K562 (cell line): ENCODE results near the gene MYCL. TPM values are rescaled to one million over a fixed set of nuclear protein-coding genes. Genes with fewer than 3 reads are reported as not detected.

ENCODE experiments used
- BACH1 ChIP-seq: fragments of 200-800 bp; sonication (Bioruptor generic); IDR thresholded peaks from 2 replicates; pipeline ENCODE4 v1.6.1; 2016; ENCODE audit warnings: missing genetic modification characterization, missing compliant biosample characterization
- BRD9 ChIP-seq: fragments of 450-650 bp; IDR thresholded peaks from 2 replicates; pipeline ENCODE4 v1.6.1; 2018; ENCODE audit warnings: low read depth; ENCODE audit not compliant: partially characterized antibody
- CXXC5 ChIP-seq: fragments of 250-450 bp; sonication (Bioruptor Pico); IDR thresholded peaks from 2 replicates; pipeline ENCODE4 v1.8.0; 2022; ENCODE audit warnings: inconsistent platforms, mild to moderate bottlenecking, moderate library complexity
- ILK ChIP-seq: fragments of 450-650 bp; IDR thresholded peaks from 2 replicates; pipeline ENCODE4 v1.6.1; 2016; ENCODE audit warnings: missing genetic modification characterization, low read depth, mild to moderate bottlenecking, missing compliant biosample characterization, moderate library complexity, borderline replicate concordance
- POLR2AphosphoS2 ChIP-seq: IDR thresholded peaks from 2 replicates; pipeline ENCODE4 v1.6.1; 2012; ENCODE audit warnings: low read length, improper control_type of control experiment
- PRPF4 ChIP-seq: fragments of 200-400 bp; formaldehyde crosslinking; IDR thresholded peaks from one replicate; pipeline ENCODE4 v1.6.1; 2017; ENCODE audit warnings: low read length, low read depth, mild to moderate bottlenecking; ENCODE audit not compliant: insufficient read depth, poor library complexity, severe bottlenecking
- RAD51 ChIP-seq: fragments of 450-650 bp; IDR thresholded peaks from 2 replicates; pipeline ENCODE4 v1.7.1; 2016; ENCODE audit warnings: low read depth, mild to moderate bottlenecking, borderline replicate concordance
- RBM25 ChIP-seq: fragments of 200-400 bp; formaldehyde crosslinking; IDR thresholded peaks from 2 replicates; pipeline ENCODE4 v1.6.1; 2018; ENCODE audit warnings: low read length, low read depth, moderate library complexity; ENCODE audit not compliant: severe bottlenecking
- SMAD4 ChIP-seq: fragments of 250-450 bp; sonication (Bioruptor Pico); conservative IDR thresholded peaks from 2 replicates; pipeline ENCODE4 v1.8.0; 2021; ENCODE audit warnings: inconsistent platforms, mild to moderate bottlenecking, moderate library complexity
- TAL1 ChIP-seq: fragments of 450-650 bp; IDR thresholded peaks from 2 replicates; pipeline ENCODE4 v1.6.1; 2016; ENCODE audit warnings: mild to moderate bottlenecking
- TBP ChIP-seq: optimal IDR thresholded peaks from 2 replicates; pipeline ENCODE3; 2011; ENCODE audit warnings: low read depth, low read length, improper control_type of control experiment
- TCFL5 ChIP-seq: fragments of 250-450 bp; sonication (Bioruptor Pico); conservative IDR thresholded peaks from 2 replicates; pipeline ENCODE4 v1.6.1; 2021; ENCODE audit warnings: mild to moderate bottlenecking, moderate library complexity, matching md5 sums
- ZNF586 ChIP-seq: fragments of 450-650 bp; formaldehyde crosslinking; conservative IDR thresholded peaks from 2 replicates; pipeline ENCODE4 v1.4.0; 2020; ENCODE audit warnings: mild to moderate bottlenecking, moderate library complexity
- ZNF766 ChIP-seq: fragments of 200-800 bp; sonication (Bioruptor generic); conservative IDR thresholded peaks from 2 replicates; pipeline ENCODE4 v1.6.1; 2016; ENCODE audit warnings: missing genetic modification characterization, missing compliant biosample characterization
- polyA plus RNA-seq, 8 experiments: library from polyadenylated mRNA; depleted of rRNA in 4 of 8; stranded (reverse) in 5 of 8; unstranded in 3 of 8; fragments of >200 nt; fragmentation: Nextera tagmentation in 2 of 8; fragmentation: Illumina TruSeq in 1 of 8; extraction: Ambion mirVana in 2 of 8; extraction: Trizol in 1 of 8; gene quantifications; 2 replicates each; pipeline versions ENCODE4 v1.2.1 to v1.2.3, GENCODE V29; 2011 to 2014; ENCODE audit warnings: inconsistent platforms in 1 of 8, missing spikeins in 1 of 8
- total RNA-seq, 7 experiments: library from RNA; depleted of rRNA in 6 of 7; stranded (reverse); fragments of >200 nt in 6 of 7; fragmentation: Illumina TruSeq in 2 of 7; extraction: Trizol in 2 of 7; gene quantifications; 2 replicates each; pipeline versions ENCODE4 v1.2.1 to v1.2.3, GENCODE V29; 2011 to 2021; ENCODE audit warnings: low replicate concordance in 1 of 7
- TF ChIP-seq, protein P1 (sequence below): sonication (generic); formaldehyde crosslinking; IDR thresholded peaks from 2 replicates; pipeline ENCODE4 v1.9.0; 2022; ENCODE audit warnings: mild to moderate bottlenecking, missing genetic modification reagents
- TF ChIP-seq, protein P2 (sequence below): sonication (generic); formaldehyde crosslinking; IDR thresholded peaks from 2 replicates; pipeline ENCODE4 v1.5.0; 2020; ENCODE audit warnings: missing genetic modification reagents
- TF ChIP-seq, protein P3 (sequence below), 3 experiments: fragments of 200-800 bp in 1 of 3; fragments of 250-450 bp in 1 of 3; fragments of 450-650 bp in 1 of 3; sonication (Bioruptor Pico) in 1 of 3; sonication (Bioruptor generic) in 1 of 3; formaldehyde crosslinking in 1 of 3; IDR thresholded peaks; 2 replicates each; pipeline versions ENCODE4 v1.6.1 to v1.8.0; 2016 to 2022; ENCODE audit warnings: mild to moderate bottlenecking in 2 of 3, missing genetic modification characterization in 2 of 3, missing compliant biosample characterization in 1 of 3, moderate library complexity in 1 of 3
- TF ChIP-seq, protein P4 (sequence below): sonication (generic); formaldehyde crosslinking; IDR thresholded peaks from 2 replicates; pipeline ENCODE4 v1.8.0; 2022; ENCODE audit warnings: missing genetic modification reagents, mild to moderate bottlenecking, borderline replicate concordance

Gene MYCL
- total and polyA plus RNA-seq, 9 of the 15 experiments (the other 6 are each of a cell fraction or from before 2014, with no cell fraction given): 3.5 to 22.0 (median 12.8) TPM

DNA sequence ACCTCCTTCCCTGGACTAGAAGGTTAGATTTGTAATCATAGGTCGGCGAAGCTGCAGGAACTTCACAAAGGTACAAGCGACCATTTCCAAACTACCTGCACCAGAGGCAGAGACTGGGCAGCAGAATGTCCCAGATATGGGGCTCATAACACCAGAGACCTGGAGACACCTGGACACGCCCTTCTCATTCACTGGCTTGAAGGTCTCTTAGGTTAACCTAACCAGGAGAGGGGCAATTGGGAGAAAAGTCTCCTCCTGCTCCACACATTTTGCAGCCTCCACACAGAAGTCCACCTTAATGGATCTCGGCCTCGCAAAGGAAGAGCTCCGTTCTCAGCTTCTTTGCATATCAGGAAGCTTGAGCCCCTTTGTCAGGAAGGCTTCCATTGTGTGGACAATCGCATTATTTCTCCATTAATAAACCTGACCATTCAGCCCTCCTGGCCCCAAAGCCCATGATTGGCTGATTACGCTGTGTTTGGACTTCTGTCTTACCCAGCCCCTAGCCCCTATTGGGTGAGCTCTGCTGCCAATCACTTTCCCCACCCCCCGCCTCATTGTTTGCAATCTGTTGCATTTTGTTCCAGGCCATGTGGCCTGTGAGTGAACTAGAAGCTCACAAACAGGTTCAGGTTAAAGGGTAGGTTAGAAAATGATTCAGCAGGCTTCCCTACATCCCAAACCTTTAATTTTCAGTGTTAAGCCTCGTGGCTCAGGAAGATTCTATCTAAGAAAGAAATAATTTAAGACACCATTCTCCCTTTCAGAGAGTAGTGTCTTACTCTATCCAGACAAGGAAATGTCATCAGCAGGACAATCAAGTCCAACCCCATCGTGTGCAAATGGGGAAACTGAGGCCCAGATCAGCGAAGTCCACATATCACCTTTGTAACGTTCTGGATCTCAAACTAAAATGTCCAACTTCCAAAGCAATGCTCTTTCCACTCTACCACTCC, 2.8 kb downstream of the MYCL start (continued):
- TF ChIP-seq, protein P1, sequence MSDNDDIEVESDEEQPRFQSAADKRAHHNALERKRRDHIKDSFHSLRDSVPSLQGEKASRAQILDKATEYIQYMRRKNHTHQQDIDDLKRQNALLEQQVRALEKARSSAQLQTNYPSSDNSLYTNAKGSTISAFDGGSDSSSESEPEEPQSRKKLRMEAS (CRISPR knock-in tag): peak; percentile 86
- TF ChIP-seq CXXC5 (CRISPR knock-in tag) (peak; percentile 43), ZNF766 (CRISPR knock-in tag) (peak; percentile 69; the same call in 1 of the 2 replicates), TAL1 (no peak), ILK (peak; percentile 60; the same call in 1 of the 2 replicates), POLR2AphosphoS2 (peak; percentile 80; the same call in 1 of the 2 replicates), PRPF4 (no peak), BRD9 (peak; percentile 84), ZNF586 (CRISPR knock-in tag) (peak; percentile 75; the same call in 1 of the 2 replicates), RBM25 (peak; percentile 95), BACH1 (tag) (peak; percentile 56; the same call in 1 of the 2 replicates), RAD51 (peak; percentile 63), TCFL5 (CRISPR knock-in tag) (no peak), TBP (peak; percentile 57), SMAD4 (peak; percentile 77)
- TF ChIP-seq, protein P2, sequence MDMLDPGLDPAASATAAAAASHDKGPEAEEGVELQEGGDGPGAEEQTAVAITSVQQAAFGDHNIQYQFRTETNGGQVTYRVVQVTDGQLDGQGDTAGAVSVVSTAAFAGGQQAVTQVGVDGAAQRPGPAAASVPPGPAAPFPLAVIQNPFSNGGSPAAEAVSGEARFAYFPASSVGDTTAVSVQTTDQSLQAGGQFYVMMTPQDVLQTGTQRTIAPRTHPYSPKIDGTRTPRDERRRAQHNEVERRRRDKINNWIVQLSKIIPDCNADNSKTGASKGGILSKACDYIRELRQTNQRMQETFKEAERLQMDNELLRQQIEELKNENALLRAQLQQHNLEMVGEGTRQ: peak; percentile 43; the same call in 1 of the 2 replicates
- TF ChIP-seq, protein P3, sequence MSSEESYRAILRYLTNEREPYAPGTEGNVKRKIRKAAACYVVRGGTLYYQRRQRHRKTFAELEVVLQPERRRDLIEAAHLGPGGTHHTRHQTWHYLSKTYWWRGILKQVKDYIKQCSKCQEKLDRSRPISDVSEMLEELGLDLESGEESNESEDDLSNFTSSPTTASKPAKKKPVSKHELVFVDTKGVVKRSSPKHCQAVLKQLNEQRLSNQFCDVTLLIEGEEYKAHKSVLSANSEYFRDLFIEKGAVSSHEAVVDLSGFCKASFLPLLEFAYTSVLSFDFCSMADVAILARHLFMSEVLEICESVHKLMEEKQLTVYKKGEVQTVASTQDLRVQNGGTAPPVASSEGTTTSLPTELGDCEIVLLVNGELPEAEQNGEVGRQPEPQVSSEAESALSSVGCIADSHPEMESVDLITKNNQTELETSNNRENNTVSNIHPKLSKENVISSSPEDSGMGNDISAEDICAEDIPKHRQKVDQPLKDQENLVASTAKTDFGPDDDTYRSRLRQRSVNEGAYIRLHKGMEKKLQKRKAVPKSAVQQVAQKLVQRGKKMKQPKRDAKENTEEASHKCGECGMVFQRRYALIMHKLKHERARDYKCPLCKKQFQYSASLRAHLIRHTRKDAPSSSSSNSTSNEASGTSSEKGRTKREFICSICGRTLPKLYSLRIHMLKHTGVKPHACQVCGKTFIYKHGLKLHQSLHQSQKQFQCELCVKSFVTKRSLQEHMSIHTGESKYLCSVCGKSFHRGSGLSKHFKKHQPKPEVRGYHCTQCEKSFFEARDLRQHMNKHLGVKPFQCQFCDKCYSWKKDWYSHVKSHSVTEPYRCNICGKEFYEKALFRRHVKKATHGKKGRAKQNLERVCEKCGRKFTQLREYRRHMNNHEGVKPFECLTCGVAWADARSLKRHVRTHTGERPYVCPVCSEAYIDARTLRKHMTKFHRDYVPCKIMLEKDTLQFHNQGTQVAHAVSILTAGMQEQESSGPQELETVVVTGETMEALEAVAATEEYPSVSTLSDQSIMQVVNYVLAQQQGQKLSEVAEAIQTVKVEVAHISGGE (CRISPR knock-in tag; IDR thresholded peaks at IDR 0.05): no peak
- TF ChIP-seq, protein P4, sequence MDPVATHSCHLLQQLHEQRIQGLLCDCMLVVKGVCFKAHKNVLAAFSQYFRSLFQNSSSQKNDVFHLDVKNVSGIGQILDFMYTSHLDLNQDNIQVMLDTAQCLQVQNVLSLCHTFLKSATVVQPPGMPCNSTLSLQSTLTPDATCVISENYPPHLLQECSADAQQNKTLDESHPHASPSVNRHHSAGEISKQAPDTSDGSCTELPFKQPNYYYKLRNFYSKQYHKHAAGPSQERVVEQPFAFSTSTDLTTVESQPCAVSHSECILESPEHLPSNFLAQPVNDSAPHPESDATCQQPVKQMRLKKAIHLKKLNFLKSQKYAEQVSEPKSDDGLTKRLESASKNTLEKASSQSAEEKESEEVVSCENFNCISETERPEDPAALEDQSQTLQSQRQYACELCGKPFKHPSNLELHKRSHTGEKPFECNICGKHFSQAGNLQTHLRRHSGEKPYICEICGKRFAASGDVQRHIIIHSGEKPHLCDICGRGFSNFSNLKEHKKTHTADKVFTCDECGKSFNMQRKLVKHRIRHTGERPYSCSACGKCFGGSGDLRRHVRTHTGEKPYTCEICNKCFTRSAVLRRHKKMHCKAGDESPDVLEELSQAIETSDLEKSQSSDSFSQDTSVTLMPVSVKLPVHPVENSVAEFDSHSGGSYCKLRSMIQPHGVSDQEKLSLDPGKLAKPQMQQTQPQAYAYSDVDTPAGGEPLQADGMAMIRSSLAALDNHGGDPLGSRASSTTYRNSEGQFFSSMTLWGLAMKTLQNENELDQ (CRISPR knock-in tag): no peak
